ENCODE measurements around the gene SRGAP3.

DNA sequence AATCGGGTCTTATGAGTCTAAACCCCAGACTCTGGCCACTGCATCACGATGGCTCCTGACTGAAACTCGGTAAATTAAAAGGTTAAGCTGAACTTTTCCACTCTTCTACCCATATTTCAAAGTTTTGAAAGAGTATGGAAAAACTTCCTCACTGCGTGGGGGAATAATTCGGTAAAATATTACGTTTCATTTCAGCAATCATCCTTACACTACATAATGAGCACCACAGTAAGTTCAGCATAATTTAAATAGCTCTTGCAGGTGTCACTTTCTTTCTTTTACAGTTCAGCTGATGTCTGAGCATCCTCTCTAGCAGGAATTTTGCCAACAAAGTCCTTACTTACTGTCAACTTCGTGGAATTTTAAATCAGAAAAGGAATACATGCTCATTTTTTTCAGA lies 17.5 kb downstream of the SRGAP3 start:
- TF ChIP-seq, protein P1, sequence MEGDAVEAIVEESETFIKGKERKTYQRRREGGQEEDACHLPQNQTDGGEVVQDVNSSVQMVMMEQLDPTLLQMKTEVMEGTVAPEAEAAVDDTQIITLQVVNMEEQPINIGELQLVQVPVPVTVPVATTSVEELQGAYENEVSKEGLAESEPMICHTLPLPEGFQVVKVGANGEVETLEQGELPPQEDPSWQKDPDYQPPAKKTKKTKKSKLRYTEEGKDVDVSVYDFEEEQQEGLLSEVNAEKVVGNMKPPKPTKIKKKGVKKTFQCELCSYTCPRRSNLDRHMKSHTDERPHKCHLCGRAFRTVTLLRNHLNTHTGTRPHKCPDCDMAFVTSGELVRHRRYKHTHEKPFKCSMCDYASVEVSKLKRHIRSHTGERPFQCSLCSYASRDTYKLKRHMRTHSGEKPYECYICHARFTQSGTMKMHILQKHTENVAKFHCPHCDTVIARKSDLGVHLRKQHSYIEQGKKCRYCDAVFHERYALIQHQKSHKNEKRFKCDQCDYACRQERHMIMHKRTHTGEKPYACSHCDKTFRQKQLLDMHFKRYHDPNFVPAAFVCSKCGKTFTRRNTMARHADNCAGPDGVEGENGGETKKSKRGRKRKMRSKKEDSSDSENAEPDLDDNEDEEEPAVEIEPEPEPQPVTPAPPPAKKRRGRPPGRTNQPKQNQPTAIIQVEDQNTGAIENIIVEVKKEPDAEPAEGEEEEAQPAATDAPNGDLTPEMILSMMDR (conservative IDR thresholded peaks at IDR 0.05; ENCODE audit: low read length) = no peak
- no peak for TF ChIP-seq EZH2phosphoT487 (IDR thresholded peaks at IDR 0.05; ENCODE audit: borderline replicate concordance)

Data from Loucy (cell line).